MM.1S (cell line): ENCODE measurements around the gene KRTAP6-2.

Experiments
- EZH2 ChIP-seq: fragments of 300-600 bp; sonication (generic); optimal IDR thresholded peaks from 2 replicates; pipeline ENCODE3; 2017; ENCODE audit warnings: low read depth, mild to moderate bottlenecking, antibody characterized with exemption, low read length, mixed read lengths
- EZH2phosphoT487 ChIP-seq: fragments of 300-600 bp; sonication (generic); IDR thresholded peaks from 2 replicates; pipeline ENCODE4 v1.6.1; 2018; ENCODE audit warnings: antibody characterized with exemption, low read length
- TF ChIP-seq, protein P1 (sequence below): fragments of 300-600 bp; sonication (generic); IDR thresholded peaks from 2 replicates; pipeline ENCODE4 v1.5.1; 2016; ENCODE audit warnings: antibody characterized with exemption, low read length, mixed read lengths

DNA sequence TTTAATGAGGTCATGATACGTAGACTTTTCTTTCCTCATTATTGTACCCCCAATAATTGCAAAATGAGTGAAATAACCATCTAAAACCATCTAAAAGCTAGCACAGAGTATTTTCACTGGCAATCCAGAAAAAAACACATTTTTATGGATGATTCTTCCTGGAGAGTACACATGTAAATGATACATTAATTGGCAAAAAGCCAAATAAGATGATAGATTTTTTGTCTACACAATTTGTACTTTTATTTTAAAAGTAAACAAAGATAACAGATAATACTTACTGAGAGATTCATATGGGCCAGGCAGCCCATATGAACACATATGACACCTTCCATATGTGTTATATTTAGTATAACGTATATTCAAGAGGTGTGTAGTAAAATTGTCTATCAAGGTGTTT is 35.1 kb downstream of the KRTAP6-2 start:
- TF ChIP-seq EZH2 (no peak), EZH2phosphoT487 (no peak)
- TF ChIP-seq, protein P1, sequence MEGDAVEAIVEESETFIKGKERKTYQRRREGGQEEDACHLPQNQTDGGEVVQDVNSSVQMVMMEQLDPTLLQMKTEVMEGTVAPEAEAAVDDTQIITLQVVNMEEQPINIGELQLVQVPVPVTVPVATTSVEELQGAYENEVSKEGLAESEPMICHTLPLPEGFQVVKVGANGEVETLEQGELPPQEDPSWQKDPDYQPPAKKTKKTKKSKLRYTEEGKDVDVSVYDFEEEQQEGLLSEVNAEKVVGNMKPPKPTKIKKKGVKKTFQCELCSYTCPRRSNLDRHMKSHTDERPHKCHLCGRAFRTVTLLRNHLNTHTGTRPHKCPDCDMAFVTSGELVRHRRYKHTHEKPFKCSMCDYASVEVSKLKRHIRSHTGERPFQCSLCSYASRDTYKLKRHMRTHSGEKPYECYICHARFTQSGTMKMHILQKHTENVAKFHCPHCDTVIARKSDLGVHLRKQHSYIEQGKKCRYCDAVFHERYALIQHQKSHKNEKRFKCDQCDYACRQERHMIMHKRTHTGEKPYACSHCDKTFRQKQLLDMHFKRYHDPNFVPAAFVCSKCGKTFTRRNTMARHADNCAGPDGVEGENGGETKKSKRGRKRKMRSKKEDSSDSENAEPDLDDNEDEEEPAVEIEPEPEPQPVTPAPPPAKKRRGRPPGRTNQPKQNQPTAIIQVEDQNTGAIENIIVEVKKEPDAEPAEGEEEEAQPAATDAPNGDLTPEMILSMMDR = no peak
